Measurements from ENCODE around the gene GK.

- TF ChIP-seq, protein P1, sequence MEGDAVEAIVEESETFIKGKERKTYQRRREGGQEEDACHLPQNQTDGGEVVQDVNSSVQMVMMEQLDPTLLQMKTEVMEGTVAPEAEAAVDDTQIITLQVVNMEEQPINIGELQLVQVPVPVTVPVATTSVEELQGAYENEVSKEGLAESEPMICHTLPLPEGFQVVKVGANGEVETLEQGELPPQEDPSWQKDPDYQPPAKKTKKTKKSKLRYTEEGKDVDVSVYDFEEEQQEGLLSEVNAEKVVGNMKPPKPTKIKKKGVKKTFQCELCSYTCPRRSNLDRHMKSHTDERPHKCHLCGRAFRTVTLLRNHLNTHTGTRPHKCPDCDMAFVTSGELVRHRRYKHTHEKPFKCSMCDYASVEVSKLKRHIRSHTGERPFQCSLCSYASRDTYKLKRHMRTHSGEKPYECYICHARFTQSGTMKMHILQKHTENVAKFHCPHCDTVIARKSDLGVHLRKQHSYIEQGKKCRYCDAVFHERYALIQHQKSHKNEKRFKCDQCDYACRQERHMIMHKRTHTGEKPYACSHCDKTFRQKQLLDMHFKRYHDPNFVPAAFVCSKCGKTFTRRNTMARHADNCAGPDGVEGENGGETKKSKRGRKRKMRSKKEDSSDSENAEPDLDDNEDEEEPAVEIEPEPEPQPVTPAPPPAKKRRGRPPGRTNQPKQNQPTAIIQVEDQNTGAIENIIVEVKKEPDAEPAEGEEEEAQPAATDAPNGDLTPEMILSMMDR (IDR thresholded peaks at IDR 0.05): no peak
- TF ChIP-seq, protein P2, sequence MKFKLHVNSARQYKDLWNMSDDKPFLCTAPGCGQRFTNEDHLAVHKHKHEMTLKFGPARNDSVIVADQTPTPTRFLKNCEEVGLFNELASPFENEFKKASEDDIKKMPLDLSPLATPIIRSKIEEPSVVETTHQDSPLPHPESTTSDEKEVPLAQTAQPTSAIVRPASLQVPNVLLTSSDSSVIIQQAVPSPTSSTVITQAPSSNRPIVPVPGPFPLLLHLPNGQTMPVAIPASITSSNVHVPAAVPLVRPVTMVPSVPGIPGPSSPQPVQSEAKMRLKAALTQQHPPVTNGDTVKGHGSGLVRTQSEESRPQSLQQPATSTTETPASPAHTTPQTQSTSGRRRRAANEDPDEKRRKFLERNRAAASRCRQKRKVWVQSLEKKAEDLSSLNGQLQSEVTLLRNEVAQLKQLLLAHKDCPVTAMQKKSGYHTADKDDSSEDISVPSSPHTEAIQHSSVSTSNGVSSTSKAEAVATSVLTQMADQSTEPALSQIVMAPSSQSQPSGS (CRISPR knock-in tag; IDR thresholded peaks at IDR 0.05; ENCODE audit: borderline replicate concordance, low read depth): no peak
- TF ChIP-seq, protein P3, sequence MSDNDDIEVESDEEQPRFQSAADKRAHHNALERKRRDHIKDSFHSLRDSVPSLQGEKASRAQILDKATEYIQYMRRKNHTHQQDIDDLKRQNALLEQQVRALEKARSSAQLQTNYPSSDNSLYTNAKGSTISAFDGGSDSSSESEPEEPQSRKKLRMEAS (CRISPR knock-in tag; IDR thresholded peaks at IDR 0.05): no peak
- TF ChIP-seq, protein P4, sequence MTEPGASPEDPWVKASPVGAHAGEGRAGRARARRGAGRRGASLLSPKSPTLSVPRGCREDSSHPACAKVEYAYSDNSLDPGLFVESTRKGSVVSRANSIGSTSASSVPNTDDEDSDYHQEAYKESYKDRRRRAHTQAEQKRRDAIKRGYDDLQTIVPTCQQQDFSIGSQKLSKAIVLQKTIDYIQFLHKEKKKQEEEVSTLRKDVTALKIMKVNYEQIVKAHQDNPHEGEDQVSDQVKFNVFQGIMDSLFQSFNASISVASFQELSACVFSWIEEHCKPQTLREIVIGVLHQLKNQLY (CRISPR knock-in tag; IDR thresholded peaks at IDR 0.05): no peak
- TF ChIP-seq PRDM15 (CRISPR knock-in tag; IDR thresholded peaks at IDR 0.05): no peak
- TF ChIP-seq, protein P5, sequence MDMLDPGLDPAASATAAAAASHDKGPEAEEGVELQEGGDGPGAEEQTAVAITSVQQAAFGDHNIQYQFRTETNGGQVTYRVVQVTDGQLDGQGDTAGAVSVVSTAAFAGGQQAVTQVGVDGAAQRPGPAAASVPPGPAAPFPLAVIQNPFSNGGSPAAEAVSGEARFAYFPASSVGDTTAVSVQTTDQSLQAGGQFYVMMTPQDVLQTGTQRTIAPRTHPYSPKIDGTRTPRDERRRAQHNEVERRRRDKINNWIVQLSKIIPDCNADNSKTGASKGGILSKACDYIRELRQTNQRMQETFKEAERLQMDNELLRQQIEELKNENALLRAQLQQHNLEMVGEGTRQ (CRISPR knock-in tag; IDR thresholded peaks at IDR 0.05): no peak
- no peak for TF ChIP-seq NR3C1 (CRISPR knock-in tag; conservative IDR thresholded peaks at IDR 0.05; ENCODE audit: low read depth)
- no peak for TF ChIP-seq RORB (CRISPR knock-in tag; IDR thresholded peaks at IDR 0.05)
- TF ChIP-seq ZNF121 (CRISPR knock-in tag; IDR thresholded peaks at IDR 0.05): no peak
- TF ChIP-seq, protein P6, sequence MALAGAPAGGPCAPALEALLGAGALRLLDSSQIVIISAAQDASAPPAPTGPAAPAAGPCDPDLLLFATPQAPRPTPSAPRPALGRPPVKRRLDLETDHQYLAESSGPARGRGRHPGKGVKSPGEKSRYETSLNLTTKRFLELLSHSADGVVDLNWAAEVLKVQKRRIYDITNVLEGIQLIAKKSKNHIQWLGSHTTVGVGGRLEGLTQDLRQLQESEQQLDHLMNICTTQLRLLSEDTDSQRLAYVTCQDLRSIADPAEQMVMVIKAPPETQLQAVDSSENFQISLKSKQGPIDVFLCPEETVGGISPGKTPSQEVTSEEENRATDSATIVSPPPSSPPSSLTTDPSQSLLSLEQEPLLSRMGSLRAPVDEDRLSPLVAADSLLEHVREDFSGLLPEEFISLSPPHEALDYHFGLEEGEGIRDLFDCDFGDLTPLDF (CRISPR knock-in tag; IDR thresholded peaks at IDR 0.05): no peak
- no peak for TF ChIP-seq IRF1 (CRISPR knock-in tag; IDR thresholded peaks at IDR 0.05)
Measured at GRCh38 chrX:30693999-30694650, 40.9 kb downstream of the GK start.
